Measurements from ENCODE around the gene PEAK1.

The PEAK1 gene

GRCh38 chr15:77070495-77071304 lies 349.2 kb downstream of the PEAK1 start, which contains the start of gene TSPAN3 (continued):
- TF ChIP-seq ZSCAN4 (tag by site-specific recombination; IDR thresholded peaks at IDR 0.05) (no peak), ZNF501 (tag by site-specific recombination; IDR thresholded peaks at IDR 0.05) (peak; percentile 68; the same call in 1 of the 2 replicates), ZBTB10 (tag by site-specific recombination; IDR thresholded peaks at IDR 0.05) (peak; percentile 67; the same call in 1 of the 2 replicates), ZSCAN30 (tag by site-specific recombination; IDR thresholded peaks at IDR 0.05) (peak; percentile 60; the same call in 1 of the 2 replicates), ZEB2 (tag by site-specific recombination; IDR thresholded peaks at IDR 0.05) (0 out of 2 replicates have a peak, but pooled peaks have one; percentile 24), PRDM10 (tag by site-specific recombination; IDR thresholded peaks at IDR 0.05) (peak; percentile 31; the same call in 1 of the 2 replicates), ZNF324 (tag by site-specific recombination; IDR thresholded peaks at IDR 0.05) (no peak), ZNF184 (tag by site-specific recombination; IDR thresholded peaks at IDR 0.05) (peak; percentile 14; the same call in 1 of the 2 replicates), SP3 (tag by site-specific recombination; IDR thresholded peaks at IDR 0.05) (peak; percentile 67), ZNF837 (tag by site-specific recombination; IDR thresholded peaks at IDR 0.05) (no peak), PATZ1 (tag by site-specific recombination; IDR thresholded peaks at IDR 0.05) (peak; percentile 74), ZNF221 (tag by site-specific recombination; IDR thresholded peaks at IDR 0.05; ENCODE audit: borderline replicate concordance) (peak; percentile 23; the same call in 1 of the 2 replicates), ZNF335 (tag by site-specific recombination; conservative IDR thresholded peaks at IDR 0.05) (peak; percentile 27; the same call in 1 of the 2 replicates), SP2 (tag by site-specific recombination; IDR thresholded peaks at IDR 0.05) (peak; percentile 75), ZNF132 (tag by site-specific recombination; IDR thresholded peaks at IDR 0.05; ENCODE audit: borderline replicate concordance) (no peak), ZNF26 (tag by site-specific recombination; IDR thresholded peaks at IDR 0.05) (no peak), HIC1 (tag by site-specific recombination; IDR thresholded peaks at IDR 0.05) (0 out of 2 replicates have a peak, but pooled peaks have one; percentile 26), GFI1B (tag by site-specific recombination; IDR thresholded peaks at IDR 0.05) (no peak), ZNF596 (tag by site-specific recombination; IDR thresholded peaks at IDR 0.05) (0 out of 2 replicates have a peak, but pooled peaks have one; percentile 35), ZNF677 (tag by site-specific recombination; IDR thresholded peaks at IDR 0.05) (0 out of 2 replicates have a peak, but pooled peaks have one; percentile 36), ZNF18 (tag by site-specific recombination; IDR thresholded peaks at IDR 0.05) (no peak), ZNF23 (tag by site-specific recombination; IDR thresholded peaks at IDR 0.05; ENCODE audit: borderline replicate concordance) (no peak), ZNF140 (tag by site-specific recombination; IDR thresholded peaks at IDR 0.05) (no peak)

Measured in HEK293 (cell line).